Measurements from ENCODE around the gene PDK2. TPM values are rescaled to one million over a fixed set of nuclear protein-coding genes. Genes with fewer than 3 reads are reported as not detected.

PDK2 gene
- total and polyA plus RNA-seq, 2 donors (not counting 1 experiment from before 2014, with no cell fraction given), result 19.2 to 41.0 TPM

- Histone ChIP-seq H3K4me1 (ENCODE audit: control insufficient read depth, extremely low read depth, insufficient read depth, low read length) (peaks cover 10% of the 10 kb centered on the region), H3K27ac (ENCODE audit: insufficient read depth, low read length) (no peak overlapping the region), H3K9me3 (ENCODE audit: control insufficient read depth, insufficient read depth, low read depth, low read length) (no peaks in the 10 kb centered on the region), H4K20me1 (ENCODE audit: control insufficient read depth, extremely low read depth, insufficient read depth, low read length) (no peaks in the 10 kb centered on the region), H2AFZ (ENCODE audit: low read length) (peak overlapping the region; percentile 36), H3K27me3 (ENCODE audit: control insufficient read depth, insufficient read depth, low read length) (no peaks in the 10 kb centered on the region), H3K9ac (ENCODE audit: insufficient read depth, low read length) (peak overlapping the region; percentile 38), H3K79me2 (ENCODE audit: control insufficient read depth, insufficient read depth, low read length) (no peaks in the 10 kb centered on the region), H3K36me3 (ENCODE audit: control insufficient read depth, insufficient read depth, low read length) (no peaks in the 10 kb centered on the region), H3K4me2 (ENCODE audit: extremely low read depth, insufficient read depth, low read length) (peak overlapping the region; percentile 13), H3K4me3 (replicated peaks in 1 of 4; ENCODE audit: control extremely low read depth in 1 of 4, insufficient read depth in 1 of 4, low read depth in 3 of 4, low read length in 4 of 4) (peak overlapping the region; percentile 36 to 59 (median 49))
- TF ChIP-seq, protein P1, sequence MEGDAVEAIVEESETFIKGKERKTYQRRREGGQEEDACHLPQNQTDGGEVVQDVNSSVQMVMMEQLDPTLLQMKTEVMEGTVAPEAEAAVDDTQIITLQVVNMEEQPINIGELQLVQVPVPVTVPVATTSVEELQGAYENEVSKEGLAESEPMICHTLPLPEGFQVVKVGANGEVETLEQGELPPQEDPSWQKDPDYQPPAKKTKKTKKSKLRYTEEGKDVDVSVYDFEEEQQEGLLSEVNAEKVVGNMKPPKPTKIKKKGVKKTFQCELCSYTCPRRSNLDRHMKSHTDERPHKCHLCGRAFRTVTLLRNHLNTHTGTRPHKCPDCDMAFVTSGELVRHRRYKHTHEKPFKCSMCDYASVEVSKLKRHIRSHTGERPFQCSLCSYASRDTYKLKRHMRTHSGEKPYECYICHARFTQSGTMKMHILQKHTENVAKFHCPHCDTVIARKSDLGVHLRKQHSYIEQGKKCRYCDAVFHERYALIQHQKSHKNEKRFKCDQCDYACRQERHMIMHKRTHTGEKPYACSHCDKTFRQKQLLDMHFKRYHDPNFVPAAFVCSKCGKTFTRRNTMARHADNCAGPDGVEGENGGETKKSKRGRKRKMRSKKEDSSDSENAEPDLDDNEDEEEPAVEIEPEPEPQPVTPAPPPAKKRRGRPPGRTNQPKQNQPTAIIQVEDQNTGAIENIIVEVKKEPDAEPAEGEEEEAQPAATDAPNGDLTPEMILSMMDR (conservative IDR thresholded peaks at IDR 0.05 in 1 of 2, IDR thresholded peaks at IDR 0.05 in 1 of 2; ENCODE audit: low read depth in 1 of 2, low read length in 2 of 2), result no peak
- peak; percentile 53 for TF ChIP-seq EZH2 (IDR thresholded peaks at IDR 0.05; ENCODE audit: low read length, missing control alignments)
- DNase-seq (ENCODE audit: low read depth in 2 of 2), result no peak
These were observed 33.5 kb downstream of the PDK2 start for GRCh38 chr17:50128441-50129352.

DNA sequence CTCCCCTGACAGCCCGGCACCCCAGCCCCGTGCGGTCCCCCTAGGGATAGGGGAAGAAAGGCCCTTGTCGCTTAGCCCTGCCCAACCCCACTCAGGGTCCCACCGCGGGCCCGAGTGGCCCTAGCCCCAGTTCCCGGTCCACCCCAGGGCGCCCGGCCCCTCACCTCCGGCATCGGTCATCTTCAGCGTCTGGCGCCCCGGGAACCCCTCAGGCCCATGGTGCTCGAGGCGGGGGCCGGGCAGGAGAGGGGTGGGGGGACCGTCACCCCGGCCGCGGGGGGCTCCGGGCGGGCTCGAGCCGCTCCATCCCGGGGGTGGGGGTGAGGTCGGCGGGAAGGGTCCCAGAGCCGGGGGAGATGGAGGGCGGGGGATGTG, 34.2 kb downstream of the PDK2 start:
- Histone ChIP-seq H3K4me2 (ENCODE audit: extremely low read depth, insufficient read depth, low read length) (peak overlapping the region; percentile 58), H3K9ac (ENCODE audit: insufficient read depth, low read length) (peak overlapping the region; percentile 23), H2AFZ (ENCODE audit: low read length) (no peak overlapping the region)

More for the DNA sequence above, 34.2 kb downstream of the PDK2 start:
- peaks cover 14% of the 10 kb centered on the region for H3K4me1 ChIP-seq (ENCODE audit: control insufficient read depth, extremely low read depth, insufficient read depth, low read length)
- H3K9me3 ChIP-seq (ENCODE audit: control insufficient read depth, insufficient read depth, low read depth, low read length), result no peaks in the 10 kb centered on the region
- H3K79me2 ChIP-seq (ENCODE audit: control insufficient read depth, insufficient read depth, low read length), result no peaks in the 10 kb centered on the region
- DNase-seq (ENCODE audit: low read depth in 2 of 2), result no peak
- no peaks in the 10 kb centered on the region for H3K36me3 ChIP-seq (ENCODE audit: control insufficient read depth, insufficient read depth, low read length)
- no peak overlapping the region for H3K27ac ChIP-seq (ENCODE audit: insufficient read depth, low read length)
- no peaks in the 10 kb centered on the region for H3K27me3 ChIP-seq (ENCODE audit: control insufficient read depth, insufficient read depth, low read length)
- H4K20me1 ChIP-seq (ENCODE audit: control insufficient read depth, extremely low read depth, insufficient read depth, low read length), result no peaks in the 10 kb centered on the region
- H3K4me3 ChIP-seq (replicated peaks in 1 of 4; ENCODE audit: control extremely low read depth in 1 of 4, insufficient read depth in 1 of 4, low read depth in 3 of 4, low read length in 4 of 4), result peak overlapping the region; percentile 4 to 59 (median 29)
- peak; percentile 4 for TF ChIP-seq EZH2 (IDR thresholded peaks at IDR 0.05; ENCODE audit: low read length, missing control alignments)
- TF ChIP-seq, protein P1 (conservative IDR thresholded peaks at IDR 0.05 in 1 of 2, IDR thresholded peaks at IDR 0.05 in 1 of 2; ENCODE audit: low read depth in 1 of 2, low read length in 2 of 2), result no peak

All from fibroblast of lung (primary cell).